ENCODE results near the gene PTEN.
"Not testable (repeated sequence)": the region's sequence is repeated elsewhere in the genome, so short reads cannot be mapped to it uniquely, and the experiment has no call there.

PTEN gene

DNA sequence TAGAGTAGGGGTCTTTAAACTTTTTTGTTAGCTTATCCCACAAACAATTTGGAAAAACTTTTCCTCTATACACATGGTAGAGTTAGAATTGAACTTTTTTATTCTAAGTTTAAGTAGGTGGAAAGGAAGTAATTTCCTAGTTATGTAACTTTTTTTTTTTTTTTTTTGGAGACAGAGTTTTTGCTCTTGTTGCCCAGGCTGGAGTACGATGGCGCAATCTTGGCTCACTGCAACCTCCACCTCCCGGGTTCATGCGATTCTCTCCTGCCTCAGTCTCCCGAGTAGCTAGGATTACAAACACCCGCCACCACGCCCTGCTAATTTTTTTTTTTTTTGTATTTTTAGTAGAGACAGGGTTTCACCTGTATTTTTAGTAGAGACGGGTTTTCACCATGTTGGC lies 16.7 kb upstream of the PTEN start:
- H3K9me3 ChIP-seq (ENCODE audit: low read length); H3K4me1 ChIP-seq (ENCODE audit: insufficient read depth, low read length); H3K27me3 ChIP-seq (ENCODE audit: control insufficient read depth in 1 of 2, insufficient read depth in 2 of 2, low read length in 2 of 2); H3K9ac ChIP-seq (ENCODE audit: low read length); H3K36me3 ChIP-seq (ENCODE audit: insufficient read depth, low read length); H3K27ac ChIP-seq (ENCODE audit: low read depth, low read length); H3K4me3 ChIP-seq (ENCODE audit: low read depth in 1 of 2, low read length in 2 of 2): not testable (repeated sequence)

DNA sequence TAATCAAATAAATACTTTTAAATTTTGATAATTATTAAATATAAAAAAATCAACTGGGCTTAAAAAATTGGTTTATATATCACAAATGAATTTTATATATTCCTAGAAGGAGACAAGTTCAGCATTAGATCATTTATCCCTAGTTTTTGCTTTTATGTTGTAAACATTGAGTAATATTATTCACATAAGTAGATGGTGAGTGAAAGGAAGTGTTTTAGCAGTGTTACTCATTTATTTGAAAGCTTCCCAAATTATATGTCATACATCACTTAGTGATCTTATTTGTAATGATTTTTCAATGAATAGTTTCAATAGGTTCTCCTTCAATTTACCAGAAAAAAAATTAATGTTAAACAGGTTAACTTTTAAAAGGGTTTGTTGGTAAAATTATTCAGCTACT lies 15.9 kb upstream of the PTEN start:
- Histone ChIP-seq H3K4me1 (ENCODE audit: insufficient read depth, low read length) (peaks cover 5% of the 10 kb centered on the region), H3K27ac (ENCODE audit: low read depth, low read length) (no peak overlapping the region), H3K36me3 (ENCODE audit: insufficient read depth, low read length) (no peaks in the 10 kb centered on the region), H3K9ac (ENCODE audit: low read length) (no peak overlapping the region), H3K4me3 (ENCODE audit: low read depth in 1 of 2, low read length in 2 of 2) (no peak overlapping the region), H3K27me3 (ENCODE audit: control insufficient read depth in 1 of 2, insufficient read depth in 2 of 2, low read length in 2 of 2) (no peaks in the 10 kb centered on the region), H3K9me3 (ENCODE audit: low read length) (no peaks in the 10 kb centered on the region)

DNA sequence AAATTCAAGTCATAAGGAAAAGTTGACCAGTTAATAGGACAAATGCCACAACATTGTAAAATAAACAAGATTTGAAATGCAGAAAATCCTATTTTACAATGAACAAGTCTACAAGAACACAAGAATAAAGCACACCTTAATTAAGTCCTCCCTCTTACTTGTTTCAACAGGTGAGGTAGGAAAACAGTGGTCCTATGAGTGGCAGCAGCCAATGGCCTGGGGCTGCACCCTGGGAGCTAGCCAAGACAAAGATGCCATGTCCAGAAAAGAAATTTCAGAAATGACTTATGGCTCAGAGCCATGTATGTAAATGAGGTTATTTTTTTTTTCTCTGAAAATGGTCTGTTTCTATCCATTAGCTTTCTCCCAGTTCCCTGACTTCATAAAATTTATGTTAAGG lies 14.4 kb upstream of the PTEN start:
- no peaks in the 10 kb centered on the region for H3K27me3 ChIP-seq (ENCODE audit: control insufficient read depth in 1 of 2, insufficient read depth in 2 of 2, low read length in 2 of 2)
- no peaks in the 10 kb centered on the region for H3K36me3 ChIP-seq (ENCODE audit: insufficient read depth, low read length)
- H3K27ac ChIP-seq (ENCODE audit: low read depth, low read length), result no peak overlapping the region
- H3K4me1 ChIP-seq (ENCODE audit: insufficient read depth, low read length), result peaks cover 5% of the 10 kb centered on the region
- no peak overlapping the region for H3K9ac ChIP-seq (ENCODE audit: low read length)
- H3K9me3 ChIP-seq (ENCODE audit: low read length), result no peaks in the 10 kb centered on the region
- no peak overlapping the region for H3K4me3 ChIP-seq (ENCODE audit: low read depth in 1 of 2, low read length in 2 of 2)

DNA sequence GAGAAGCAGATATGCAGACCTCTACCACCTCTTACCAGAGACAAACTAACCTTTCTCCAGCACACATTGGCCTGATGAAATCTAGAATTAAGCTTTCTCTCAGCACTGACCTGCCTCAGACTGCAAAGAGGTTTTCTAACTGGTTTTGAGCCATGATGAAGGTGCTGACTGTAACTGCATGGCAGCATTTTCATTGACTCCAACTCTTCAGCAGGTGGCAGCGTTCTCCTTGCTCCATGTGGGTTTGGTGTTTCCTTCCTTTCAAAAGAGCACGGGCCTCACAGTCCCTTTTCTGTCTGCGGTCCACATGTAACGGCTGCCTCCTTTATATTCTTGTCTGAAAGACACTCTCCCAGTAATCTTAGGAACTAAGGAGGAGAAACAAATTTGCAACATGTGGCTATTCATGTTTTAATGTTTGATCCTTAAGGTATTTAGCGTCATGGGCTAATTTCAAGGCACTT lies 12.7 kb upstream of the PTEN start:
- Histone ChIP-seq H3K4me1 (ENCODE audit: insufficient read depth, low read length) (peaks cover 5% of the 10 kb centered on the region), H3K9me3 (ENCODE audit: low read length) (no peaks in the 10 kb centered on the region), H3K9ac (ENCODE audit: low read length) (no peak overlapping the region), H3K4me3 (ENCODE audit: low read depth in 1 of 2, low read length in 2 of 2) (no peak overlapping the region), H3K27me3 (ENCODE audit: control insufficient read depth in 1 of 2, insufficient read depth in 2 of 2, low read length in 2 of 2) (no peaks in the 10 kb centered on the region), H3K36me3 (ENCODE audit: insufficient read depth, low read length) (no peaks in the 10 kb centered on the region), H3K27ac (ENCODE audit: low read depth, low read length) (no peak overlapping the region)

DNA sequence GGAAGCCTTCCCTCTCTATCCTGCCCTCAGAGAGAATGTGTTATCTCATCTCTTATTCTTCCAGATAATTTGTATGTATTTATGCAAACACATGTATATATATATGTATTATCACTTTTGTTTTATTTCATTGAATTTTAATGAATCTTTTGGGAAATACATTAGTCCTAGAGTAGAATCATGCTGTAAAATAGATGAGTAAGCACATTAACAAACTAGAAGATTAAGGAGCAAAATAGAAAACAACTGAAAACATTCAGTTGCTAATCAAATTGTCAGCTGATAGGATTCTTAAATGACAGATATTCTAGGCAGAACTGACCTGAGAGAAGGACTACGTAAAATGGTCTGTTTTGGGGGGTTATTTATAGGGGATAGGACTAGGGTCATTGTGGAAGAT lies 11.3 kb upstream of the PTEN start:
- Histone ChIP-seq H3K4me3 (ENCODE audit: low read depth in 1 of 2, low read length in 2 of 2) (no peak overlapping the region), H3K36me3 (ENCODE audit: insufficient read depth, low read length) (no peaks in the 10 kb centered on the region), H3K4me1 (ENCODE audit: insufficient read depth, low read length) (peaks cover 5% of the 10 kb centered on the region), H3K27me3 (ENCODE audit: control insufficient read depth in 1 of 2, insufficient read depth in 2 of 2, low read length in 2 of 2) (no peaks in the 10 kb centered on the region), H3K9ac (ENCODE audit: low read length) (no peak overlapping the region), H3K27ac (ENCODE audit: low read depth, low read length) (no peak overlapping the region), H3K9me3 (ENCODE audit: low read length) (no peaks in the 10 kb centered on the region)

GRCh38 chr10:87855247-87855646 lies 8.2 kb upstream of the PTEN start:
- H3K4me1 ChIP-seq (ENCODE audit: insufficient read depth, low read length); H3K9ac ChIP-seq (ENCODE audit: low read length); H3K27me3 ChIP-seq (ENCODE audit: control insufficient read depth in 1 of 2, insufficient read depth in 2 of 2, low read length in 2 of 2); H3K4me3 ChIP-seq (ENCODE audit: low read depth in 1 of 2, low read length in 2 of 2); H3K27ac ChIP-seq (ENCODE audit: low read depth, low read length); H3K36me3 ChIP-seq (ENCODE audit: insufficient read depth, low read length); H3K9me3 ChIP-seq (ENCODE audit: low read length): not testable (repeated sequence)

DNA sequence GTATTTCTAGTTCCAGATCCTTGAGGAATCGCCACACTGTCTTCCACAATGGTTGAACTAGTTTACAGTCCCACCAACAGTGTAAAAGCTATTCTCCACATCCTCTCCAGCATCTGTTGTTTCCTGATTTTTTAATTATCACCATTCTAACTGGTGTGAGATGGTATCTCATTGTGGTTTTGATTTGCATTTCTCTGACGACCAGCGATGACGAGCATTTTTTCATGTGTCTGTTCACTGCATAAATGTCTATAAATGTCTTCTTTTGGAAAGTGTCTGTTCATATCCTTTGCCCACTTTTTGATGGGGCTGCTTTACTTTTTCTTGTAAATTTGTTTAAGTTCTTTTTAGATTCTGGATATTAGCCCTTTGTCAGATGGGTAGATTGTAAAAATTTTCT lies 7.8 kb upstream of the PTEN start:
- not testable (repeated sequence) for H3K27ac ChIP-seq (ENCODE audit: low read depth, low read length); H3K9me3 ChIP-seq (ENCODE audit: low read length); H3K27me3 ChIP-seq (ENCODE audit: control insufficient read depth in 1 of 2, insufficient read depth in 2 of 2, low read length in 2 of 2); H3K9ac ChIP-seq (ENCODE audit: low read length); H3K36me3 ChIP-seq (ENCODE audit: insufficient read depth, low read length); H3K4me1 ChIP-seq (ENCODE audit: insufficient read depth, low read length); H3K4me3 ChIP-seq (ENCODE audit: low read depth in 1 of 2, low read length in 2 of 2)

- no peak overlapping the region for H3K27ac ChIP-seq (ENCODE audit: low read depth, low read length)
- no peaks in the 10 kb centered on the region for H3K4me1 ChIP-seq (ENCODE audit: insufficient read depth, low read length)
- H3K27me3 ChIP-seq (ENCODE audit: control insufficient read depth in 1 of 2, insufficient read depth in 2 of 2, low read length in 2 of 2), result no peaks in the 10 kb centered on the region
- H3K9ac ChIP-seq (ENCODE audit: low read length), result no peak overlapping the region
- no peak overlapping the region for H3K4me3 ChIP-seq (ENCODE audit: low read depth in 1 of 2, low read length in 2 of 2)
- H3K36me3 ChIP-seq (ENCODE audit: insufficient read depth, low read length), result no peaks in the 10 kb centered on the region
- H3K9me3 ChIP-seq (ENCODE audit: low read length), result no peaks in the 10 kb centered on the region
Observed at GRCh38 chr10:87860156-87860795, 3.1 kb upstream of the PTEN start.

GRCh38 chr10:87860816-87861403 lies 2.5 kb upstream of the PTEN start:
- Histone ChIP-seq H3K9me3 (ENCODE audit: low read length) (no peaks in the 10 kb centered on the region), H3K9ac (ENCODE audit: low read length) (peak overlapping the region; percentile 55), H3K4me3 (ENCODE audit: low read depth in 1 of 2, low read length in 2 of 2) (peak overlapping the region in 1 of 2 donors; percentile 96)

GRCh38 chr10:87861566-87861952 lies 1.9 kb upstream of the PTEN start:
- Histone ChIP-seq H3K4me3 (ENCODE audit: low read depth in 1 of 2, low read length in 2 of 2) (peak overlapping the region; percentile 86 to 96), H3K9me3 (ENCODE audit: low read length) (no peaks in the 10 kb centered on the region), H3K36me3 (ENCODE audit: insufficient read depth, low read length) (no peaks in the 10 kb centered on the region), H3K4me1 (ENCODE audit: insufficient read depth, low read length) (no peaks in the 10 kb centered on the region), H3K27me3 (ENCODE audit: control insufficient read depth in 1 of 2, insufficient read depth in 2 of 2, low read length in 2 of 2) (no peaks in the 10 kb centered on the region), H3K27ac (ENCODE audit: low read depth, low read length) (peak overlapping the region; percentile 93), H3K9ac (ENCODE audit: low read length) (peak overlapping the region; percentile 55)

More at GRCh38 chr10:87860816-87861403, 2.5 kb upstream of the PTEN start:
- H3K27me3 ChIP-seq (ENCODE audit: control insufficient read depth in 1 of 2, insufficient read depth in 2 of 2, low read length in 2 of 2), result no peaks in the 10 kb centered on the region
- no peaks in the 10 kb centered on the region for H3K4me1 ChIP-seq (ENCODE audit: insufficient read depth, low read length)
- H3K36me3 ChIP-seq (ENCODE audit: insufficient read depth, low read length), result no peaks in the 10 kb centered on the region
- no peak overlapping the region for H3K27ac ChIP-seq (ENCODE audit: low read depth, low read length)

DNA sequence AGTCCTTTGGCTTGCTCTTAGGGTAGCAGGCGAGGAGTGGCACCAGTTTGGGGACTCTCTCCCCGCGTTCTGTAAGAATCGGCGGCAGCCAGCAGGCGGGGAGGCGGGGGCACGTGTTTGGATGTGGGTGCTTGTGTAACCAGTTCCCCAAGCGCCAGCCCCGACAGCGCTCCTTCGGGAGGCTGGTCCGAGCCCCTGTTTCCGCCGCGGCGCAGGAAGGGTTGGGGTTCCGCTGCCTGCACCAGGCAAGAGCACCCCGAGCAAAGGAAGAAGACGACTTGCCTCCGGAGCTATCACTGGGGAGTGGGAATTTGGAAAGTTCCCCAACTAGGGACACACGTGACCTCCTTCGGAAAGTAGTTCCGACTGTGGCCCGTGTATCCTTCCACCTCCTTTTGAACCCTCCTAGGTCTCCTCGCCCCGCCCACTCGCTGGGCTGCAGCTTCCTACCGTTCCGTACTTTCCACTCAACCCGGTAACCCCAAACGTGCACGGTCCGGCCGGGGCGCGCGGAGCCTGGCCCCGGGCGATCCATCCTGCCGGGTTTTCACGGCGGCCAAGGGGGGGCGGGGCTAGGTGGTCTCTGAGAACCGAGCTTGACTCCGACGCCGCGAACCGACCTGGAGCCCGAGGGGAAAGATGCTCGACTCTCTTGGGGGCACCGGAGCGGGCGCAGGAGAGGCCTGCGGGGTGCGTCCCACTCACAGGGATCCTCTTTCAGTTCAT lies 1.3 kb upstream of the PTEN start:
- peak overlapping the region; percentile 83 for H3K9ac ChIP-seq (ENCODE audit: low read length)
- no peaks in the 10 kb centered on the region for H3K9me3 ChIP-seq (ENCODE audit: low read length)
- H3K4me3 ChIP-seq (ENCODE audit: low read depth in 1 of 2, low read length in 2 of 2), result peak overlapping the region; percentile 86 to 96
- no peaks in the 10 kb centered on the region for H3K36me3 ChIP-seq (ENCODE audit: insufficient read depth, low read length)
- no peaks in the 10 kb centered on the region for H3K27me3 ChIP-seq (ENCODE audit: control insufficient read depth in 1 of 2, insufficient read depth in 2 of 2, low read length in 2 of 2)
- peak overlapping the region; percentile 93 for H3K27ac ChIP-seq (ENCODE audit: low read depth, low read length)
- H3K4me1 ChIP-seq (ENCODE audit: insufficient read depth, low read length), result no peaks in the 10 kb centered on the region

All from muscle layer of colon (tissue), 2 donors.